GM23248 (cell line): ENCODE measurements around the gene RPS6KA5.

Experiments used
- EZH2 ChIP-seq: fragments of 200-600 bp; sonication (generic); IDR thresholded peaks from 2 replicates; pipeline ENCODE4 v1.6.1; 2018; ENCODE audit warnings: antibody characterized with exemption, mild to moderate bottlenecking; ENCODE audit not compliant: insufficient read depth, poor library complexity, severe bottlenecking
- EZH2phosphoT487 ChIP-seq: fragments of 200-600 bp; sonication (generic); IDR thresholded peaks from 2 replicates; pipeline ENCODE4 v1.6.1; 2018; ENCODE audit warnings: antibody characterized with exemption, moderate library complexity, mild to moderate bottlenecking, low read depth; ENCODE audit not compliant: insufficient read depth

- no peak for TF ChIP-seq EZH2
- TF ChIP-seq EZH2phosphoT487 = no peak
Measured at GRCh38 chr14:90880282-90880681, 180.2 kb downstream of the RPS6KA5 start.
